GM13976 (cell line): ENCODE measurements around the gene BCL2L1.
"Not testable (repeated sequence)": the region's sequence is repeated elsewhere in the genome, so short reads cannot be mapped to it uniquely, and the experiment has no call there.

Source experiments
- DNase-seq: peaks from one replicate; pipeline ENCODE4 v3.0.0; 2012; ENCODE audit warnings: low spot score
- CTCF ChIP-seq: IDR thresholded peaks from 2 replicates; pipeline ENCODE4 v1.5.1; 2012; ENCODE audit warnings: borderline replicate concordance, mild to moderate bottlenecking; ENCODE audit not compliant: insufficient read depth; ENCODE audit errors: extremely low read depth, missing control alignments, control extremely low read depth
- in situ Hi-C: fragments of 300-500 bp; cut with MboI; formaldehyde crosslinking; loops from one replicate; pipeline ENCODE4 v1.12.0; 2022; ENCODE audit warnings: low sequenced_read_pairs, mixed read lengths, inconsistent platforms; ENCODE audit not compliant: unreplicated experiment

Gene BCL2L1

GRCh38 chr20:31674895-31675827, 47.5 kb downstream of the BCL2L1 start:
- in situ Hi-C loops: no loop called here
- DNase-seq: no peak
- TF ChIP-seq CTCF: no peak

GRCh38 chr20:31673943-31674463, 48.7 kb downstream of the BCL2L1 start:
- no peak for TF ChIP-seq CTCF
- in situ Hi-C loops: no loop called here
- DNase-seq: no peak

GRCh38 chr20:31673435-31673834, 49.2 kb downstream of the BCL2L1 start:
- no peak for DNase-seq
- no peak for TF ChIP-seq CTCF
- in situ Hi-C loops: no loop called here

DNA sequence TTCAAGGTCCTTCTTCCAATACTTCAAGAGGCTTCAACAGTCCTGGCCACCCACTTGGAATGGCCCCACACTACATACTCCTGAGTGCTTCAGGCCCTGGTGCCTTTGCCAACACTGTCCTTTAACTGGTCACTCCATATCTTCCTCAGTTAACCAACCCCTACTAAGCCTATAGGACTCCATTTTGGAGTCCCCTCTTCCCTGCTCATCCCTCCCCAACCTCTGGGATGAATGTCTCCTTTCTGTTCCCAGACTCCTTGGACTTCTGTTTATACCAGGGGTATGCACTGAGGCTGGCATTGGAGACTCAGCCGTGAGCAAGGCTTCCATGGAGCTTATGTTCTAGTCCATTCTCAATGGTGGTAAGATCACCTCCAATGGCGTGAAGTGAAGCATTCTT, 51.3 kb downstream of the BCL2L1 start:
- in situ Hi-C loops: no loop called here
- TF ChIP-seq CTCF: no peak
- no peak for DNase-seq

GRCh38 chr20:31670371-31671228, 52.1 kb downstream of the BCL2L1 start:
- no peak for TF ChIP-seq CTCF
- no peak for DNase-seq
- in situ Hi-C loops: no loop called here

GRCh38 chr20:31669876-31670275, 52.8 kb downstream of the BCL2L1 start:
- no peak for DNase-seq
- no peak for TF ChIP-seq CTCF
- in situ Hi-C loops: no loop called here

DNA sequence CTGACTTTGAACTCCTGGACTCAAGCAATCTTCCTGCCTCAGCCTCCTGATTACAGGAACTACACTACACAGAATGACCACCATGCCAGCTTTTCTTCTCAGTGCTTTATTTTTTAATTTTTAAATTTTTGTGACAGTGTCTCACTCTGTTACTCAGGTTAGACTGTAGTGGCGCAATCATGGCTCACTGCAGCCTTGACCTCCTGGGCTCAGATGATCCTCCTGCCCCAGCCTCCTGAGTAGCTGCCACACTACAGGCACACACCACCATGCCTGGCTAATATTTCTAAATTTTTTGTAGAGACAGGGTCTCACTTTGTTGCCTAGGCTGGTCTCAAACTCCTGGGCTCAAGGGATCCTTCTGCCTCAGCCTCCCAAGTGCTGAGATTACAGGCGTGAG, 53.7 kb downstream of the BCL2L1 start:
- in situ Hi-C loops, DNase-seq: not testable (repeated sequence)
